COLO829 (cell line): ENCODE results near the gene PNPLA7.
"Not testable (repeated sequence)": the region's sequence is repeated elsewhere in the genome, so short reads cannot be mapped to it uniquely, and the experiment has no call there.

Experiments used
- DNase-seq: peaks from one replicate; pipeline ENCODE4 v3.0.0; 2012; ENCODE audit warnings: low spot score

Gene PNPLA7

DNA sequence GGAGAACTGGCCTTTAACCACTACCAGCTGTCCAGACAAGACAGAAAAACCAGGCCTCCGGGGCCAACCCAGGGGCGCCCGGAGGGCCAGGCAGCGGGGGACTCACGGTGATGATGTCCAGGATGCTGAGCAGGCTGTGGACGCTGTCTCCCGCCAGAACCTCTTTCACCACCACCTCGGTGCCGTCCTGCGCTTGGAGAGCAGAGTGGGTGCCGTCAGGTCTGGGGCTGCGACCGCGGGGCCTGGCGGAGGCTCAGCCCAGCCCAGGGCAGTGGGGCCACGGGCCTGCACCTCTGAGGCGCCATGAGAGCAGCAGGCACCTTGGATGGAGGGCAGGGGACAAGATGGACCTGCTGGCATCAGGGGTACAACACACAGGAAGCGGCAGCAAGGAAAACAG is 9.7 kb downstream of the PNPLA7 start:
- DNase-seq, result no peak

- DNase-seq, result no peak
Measured at GRCh38 chr9:137538058-137538457, 12.1 kb downstream of the PNPLA7 start.

DNA sequence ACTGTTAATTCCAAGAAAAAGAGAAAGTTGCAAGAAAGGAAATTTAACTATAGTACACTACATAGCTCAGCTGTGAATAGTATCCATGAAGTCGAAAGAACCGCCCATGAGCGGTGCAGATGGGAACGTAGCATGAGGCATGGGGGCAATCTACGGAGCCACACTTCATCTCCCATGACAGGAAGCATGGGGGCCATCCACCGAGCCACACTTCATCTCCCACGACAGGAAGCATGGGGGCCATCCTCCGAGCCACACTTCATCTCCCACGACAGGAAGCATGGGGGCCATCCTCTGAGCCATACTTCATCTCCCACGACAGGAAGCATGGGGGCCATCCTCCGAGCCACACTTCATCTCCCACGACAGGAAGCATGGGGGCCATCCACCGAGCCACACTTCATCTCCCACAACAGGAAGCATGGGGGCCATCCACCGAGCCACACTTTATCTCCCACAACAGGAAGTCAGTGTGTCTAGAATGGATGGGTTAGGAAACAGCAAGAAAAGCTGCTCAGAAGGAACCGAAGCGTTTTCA is 13.5 kb downstream of the PNPLA7 start:
- not testable (repeated sequence) for DNase-seq

GRCh38 chr9:137535120-137535428 is 15.1 kb downstream of the PNPLA7 start:
- DNase-seq, result no peak

DNA sequence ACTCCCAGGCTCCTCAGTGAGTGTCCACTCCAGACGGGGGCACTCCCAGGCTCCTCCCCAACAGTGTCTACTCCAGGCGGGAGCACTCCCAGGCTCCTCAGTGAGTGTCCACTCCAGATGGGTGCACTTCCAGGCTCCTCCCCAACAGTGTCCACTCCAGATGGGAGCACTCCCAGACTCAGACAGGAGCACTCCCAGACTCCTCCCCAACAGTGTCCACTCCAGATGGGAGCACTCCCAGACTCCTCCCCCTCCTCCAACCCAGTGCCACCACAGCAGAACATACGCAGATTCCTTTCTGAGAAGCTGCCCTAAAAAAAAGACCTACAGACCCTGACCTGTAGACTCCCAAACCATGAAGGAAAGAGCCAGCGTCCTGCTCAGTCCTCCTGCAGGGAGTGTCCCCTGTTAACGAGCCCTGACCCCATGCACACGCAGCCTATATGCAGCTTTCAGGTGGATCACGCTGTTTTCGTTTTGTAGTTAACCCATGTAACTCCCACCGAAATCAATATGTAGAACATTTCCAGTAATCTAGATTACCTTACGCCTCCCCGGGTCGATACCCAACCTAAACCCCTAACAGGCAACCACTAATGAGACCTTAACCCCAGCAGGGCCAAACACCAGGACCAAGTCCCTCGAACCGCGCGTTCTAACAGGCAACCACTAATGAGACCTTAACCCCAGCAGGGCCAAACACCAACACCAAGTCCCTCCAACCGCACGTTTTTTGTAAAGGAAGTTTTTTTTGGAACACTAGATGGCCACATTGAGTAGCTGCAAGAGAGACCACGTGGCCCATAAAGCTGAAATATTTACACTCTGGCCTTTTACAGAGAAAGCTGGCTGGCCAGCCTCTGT is 15.7 kb downstream of the PNPLA7 start:
- DNase-seq, result peak; percentile 91

DNA sequence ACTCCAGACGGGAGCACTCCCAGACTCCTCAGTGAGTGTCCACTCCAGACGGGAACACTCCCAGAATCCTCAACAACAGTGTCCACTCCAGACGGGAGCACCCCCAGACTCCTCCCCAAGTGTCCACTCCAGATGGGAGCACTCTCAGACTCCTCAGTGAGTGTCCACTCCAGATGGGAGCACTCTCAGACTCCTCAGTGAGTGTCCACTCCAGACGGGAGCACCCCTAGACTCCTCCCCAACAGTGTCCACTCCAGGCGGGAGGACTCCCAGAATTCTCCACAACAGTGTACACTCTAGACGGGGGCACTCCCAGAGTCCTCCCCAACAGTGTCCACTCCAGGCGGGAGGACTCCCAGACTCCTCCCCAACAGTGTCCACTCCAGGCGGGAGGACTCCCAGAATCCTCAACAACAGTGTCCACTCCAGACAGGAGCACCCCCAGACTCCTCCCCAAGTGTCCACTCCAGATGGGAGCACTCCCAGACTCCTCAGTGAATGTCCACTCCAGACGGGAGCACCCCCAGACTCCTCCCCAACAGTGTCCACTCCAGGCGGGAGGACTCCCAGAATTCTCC is 17.2 kb downstream of the PNPLA7 start:
- not testable (repeated sequence) for DNase-seq

DNA sequence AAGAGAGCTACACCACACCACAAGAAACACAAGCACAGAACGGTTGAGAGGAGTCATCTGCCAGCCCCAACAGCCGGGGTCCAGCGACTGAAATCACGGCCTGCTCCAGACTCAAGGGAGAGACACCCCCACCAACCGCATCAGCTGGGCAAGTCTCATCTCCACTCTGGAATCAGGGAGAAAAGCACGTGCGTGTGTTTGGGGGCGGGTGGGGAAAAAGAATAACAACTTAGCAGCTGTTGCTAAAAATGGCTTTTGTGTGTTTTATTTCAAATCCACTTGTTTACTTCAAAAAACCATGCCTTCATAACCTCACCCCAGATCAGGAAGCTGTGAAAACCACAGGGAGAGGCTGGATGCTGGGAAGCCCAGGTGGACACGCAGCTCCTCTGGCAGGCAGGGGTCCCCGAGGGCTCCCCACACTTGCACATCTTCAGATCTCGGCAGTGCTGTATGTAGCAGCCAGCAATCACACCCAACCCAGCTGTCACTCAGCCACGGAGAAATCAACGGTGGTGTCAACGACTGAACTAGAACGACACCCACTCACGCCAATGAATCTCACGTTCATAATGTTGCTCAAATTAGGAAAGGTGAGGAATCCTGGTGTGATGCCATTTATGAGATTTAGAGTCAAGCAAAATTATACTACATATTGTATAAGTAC is 19.0 kb downstream of the PNPLA7 start:
- no peak for DNase-seq

- DNase-seq, result no peak
Measured at GRCh38 chr9:137530331-137530730, 19.9 kb downstream of the PNPLA7 start.

DNA sequence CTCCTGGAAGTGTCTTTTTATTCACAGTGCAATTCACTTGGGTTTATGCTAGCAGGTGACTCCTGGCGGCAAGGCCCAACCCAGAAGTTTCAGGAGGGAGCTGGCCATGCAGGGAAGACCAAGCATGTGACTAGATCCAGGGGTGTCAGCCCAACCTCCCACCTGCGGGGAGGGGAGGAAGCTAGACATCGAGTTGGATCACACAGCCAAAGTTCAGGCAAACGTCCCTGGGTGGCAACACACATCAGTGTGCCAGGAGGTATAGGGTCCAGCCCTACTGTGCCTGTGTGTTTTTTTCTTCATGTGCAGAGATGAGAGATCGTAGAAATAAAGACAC is 25.3 kb downstream of the PNPLA7 start:
- DNase-seq, result no peak

DNA sequence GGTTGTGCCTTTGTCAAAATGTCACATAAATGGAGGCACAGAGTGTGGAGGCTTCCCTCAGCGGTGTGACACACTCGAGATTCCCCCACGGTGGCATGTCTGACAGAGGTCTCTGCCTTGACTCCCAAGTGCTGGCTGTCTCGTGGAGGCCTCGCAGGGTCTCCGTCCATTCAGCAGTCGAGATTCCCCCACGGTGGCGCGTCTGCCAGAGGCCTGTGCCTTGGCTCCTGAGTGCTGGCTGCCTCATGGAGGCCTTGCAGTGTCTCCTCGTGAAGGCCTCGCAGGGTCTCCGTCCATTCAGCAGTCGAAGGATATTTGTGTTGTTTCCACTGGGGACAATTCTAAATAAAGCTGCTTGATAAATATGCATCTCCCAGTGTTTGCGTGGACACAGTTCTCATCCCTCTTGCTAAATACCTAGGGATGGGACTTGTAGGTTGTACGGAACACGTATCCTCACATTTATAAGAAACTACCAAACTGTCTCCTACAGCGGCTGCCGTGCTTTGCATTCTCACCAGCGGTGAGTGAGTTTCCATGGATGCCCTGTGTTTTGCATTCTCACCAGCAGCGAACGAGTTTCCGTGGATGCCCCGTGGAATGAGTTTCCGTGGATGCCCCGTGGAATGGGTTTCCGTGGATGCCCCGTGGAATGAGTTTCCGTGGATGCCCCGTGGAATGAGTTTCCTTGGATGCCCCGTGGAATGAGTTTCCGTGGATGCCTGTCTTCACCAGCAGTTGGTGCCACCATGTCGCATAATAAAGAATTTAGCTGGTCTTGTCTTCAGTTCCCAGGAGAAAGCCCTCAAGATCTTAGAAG is 25.8 kb downstream of the PNPLA7 start:
- no peak for DNase-seq

DNA sequence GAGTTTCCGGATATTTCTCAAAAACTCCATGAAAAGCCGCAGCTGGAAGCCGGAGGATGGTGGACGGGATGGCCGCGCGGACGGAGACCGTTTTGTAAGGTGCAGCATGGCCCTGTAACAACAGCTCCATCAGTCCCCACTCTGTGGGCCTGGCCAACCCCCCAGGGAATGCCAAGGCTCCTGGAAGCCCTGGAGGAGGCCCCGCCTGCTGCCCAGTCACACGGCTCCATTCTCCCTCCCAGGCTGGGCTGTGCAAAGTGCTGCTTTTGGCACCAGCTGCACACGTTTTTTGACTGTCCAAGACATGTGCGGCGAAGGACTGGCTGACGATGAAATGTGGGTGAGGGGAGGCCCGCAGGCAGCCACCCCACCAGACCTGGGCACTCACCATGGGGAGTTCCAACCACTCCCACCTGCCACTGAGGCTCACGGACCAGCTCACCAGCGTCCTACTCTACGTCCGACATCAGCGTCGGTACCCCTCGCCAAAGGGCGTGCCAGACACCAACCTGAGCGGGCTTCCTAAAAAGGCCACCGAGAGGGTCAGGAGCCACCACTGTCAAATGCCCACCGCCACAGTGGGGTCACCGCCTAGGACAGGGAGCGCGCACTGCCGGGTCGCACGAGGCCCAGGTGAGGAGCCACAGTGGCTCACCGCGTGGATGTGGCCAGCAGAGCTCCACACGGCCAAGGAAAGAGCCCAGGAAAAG is 27.3 kb downstream of the PNPLA7 start:
- no peak for DNase-seq

DNA sequence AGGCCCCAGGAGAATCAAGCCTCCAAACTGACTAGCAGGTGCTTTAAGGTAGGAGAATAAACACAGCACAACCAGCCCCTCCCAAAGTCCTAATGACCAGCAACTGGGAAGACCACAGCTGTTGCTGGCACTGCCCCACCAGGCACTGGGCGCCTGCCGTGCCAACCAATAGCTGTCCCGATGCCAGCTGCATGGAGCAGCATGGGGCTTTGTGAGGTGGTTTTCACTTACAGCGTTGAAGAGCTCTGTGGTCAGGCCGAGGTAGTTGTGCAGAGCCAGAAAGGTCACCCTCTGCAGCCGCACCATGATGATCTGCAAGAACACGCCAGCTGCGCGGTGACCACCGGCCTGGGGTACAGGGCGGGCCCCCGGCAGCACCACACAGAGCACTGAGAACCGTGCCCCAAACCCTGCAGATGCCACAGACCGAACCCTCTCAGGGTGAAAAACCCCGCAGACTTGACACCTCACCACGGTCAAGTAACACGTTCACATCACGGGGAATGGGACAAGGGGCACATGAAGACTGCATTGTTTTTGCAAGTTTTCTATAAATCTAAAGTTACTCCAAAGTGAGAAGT is 28.7 kb downstream of the PNPLA7 start:
- no peak for DNase-seq

- DNase-seq, result no peak
Measured at GRCh38 chr9:137520614-137521404, 29.4 kb downstream of the PNPLA7 start.

DNA sequence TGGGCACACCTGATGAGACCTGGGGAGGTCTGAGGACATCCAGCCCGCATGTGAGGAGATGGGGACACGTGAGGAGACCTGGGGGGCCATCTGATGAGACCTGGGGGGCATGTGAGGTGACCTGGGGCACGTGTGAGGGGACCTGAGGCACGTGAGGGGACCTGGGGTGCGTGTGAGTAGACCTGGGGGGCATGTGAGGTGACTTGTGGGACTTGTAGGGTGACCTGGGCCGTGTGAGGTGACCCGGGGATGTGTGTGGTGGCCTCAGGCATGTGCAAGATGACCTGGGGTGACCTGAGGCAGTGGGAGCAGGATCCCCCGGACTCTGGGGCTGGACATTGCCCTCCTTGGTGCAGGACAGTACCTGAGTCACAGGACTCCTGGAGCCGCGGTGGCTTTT is 30.6 kb downstream of the PNPLA7 start:
- no peak for DNase-seq

DNA sequence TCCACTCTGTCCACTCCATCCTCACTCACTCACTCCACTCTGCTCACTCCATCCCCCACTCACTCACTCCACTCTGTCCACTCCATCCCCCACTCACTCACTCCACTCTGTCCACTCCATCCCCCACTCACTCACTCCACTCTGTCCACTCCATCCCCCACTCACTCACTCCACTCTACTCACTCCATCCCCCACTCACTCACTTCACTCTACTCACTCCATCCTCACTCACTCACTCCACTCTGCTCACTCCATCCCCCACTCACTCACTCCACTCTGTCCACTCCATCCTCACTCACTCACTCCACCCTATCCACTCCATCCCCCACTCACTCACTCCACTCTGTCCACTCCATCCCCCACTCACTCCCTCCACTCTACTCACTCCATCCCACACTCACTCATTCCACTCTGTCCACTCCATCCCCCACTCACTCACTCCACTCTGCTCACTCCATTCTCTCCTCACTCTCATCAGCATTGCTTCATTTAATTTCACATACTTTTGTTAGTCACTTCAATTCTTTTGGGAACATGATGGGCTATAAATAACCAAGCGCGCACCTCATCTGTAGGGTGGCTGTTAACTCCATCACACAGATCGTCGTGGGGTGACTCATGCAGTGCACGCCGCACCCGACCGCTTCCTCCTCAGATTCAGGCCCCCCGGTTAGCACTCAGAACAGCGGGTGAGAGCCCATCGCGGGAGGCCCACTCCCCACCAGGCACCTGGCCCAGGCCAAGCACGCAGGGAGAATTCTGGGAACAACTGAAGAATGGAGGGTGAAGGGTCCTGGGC is 31.3 kb downstream of the PNPLA7 start:
- DNase-seq, result not testable (repeated sequence)

- no peak for DNase-seq
Measured at GRCh38 chr9:137516144-137516917, 33.9 kb downstream of the PNPLA7 start.

DNA sequence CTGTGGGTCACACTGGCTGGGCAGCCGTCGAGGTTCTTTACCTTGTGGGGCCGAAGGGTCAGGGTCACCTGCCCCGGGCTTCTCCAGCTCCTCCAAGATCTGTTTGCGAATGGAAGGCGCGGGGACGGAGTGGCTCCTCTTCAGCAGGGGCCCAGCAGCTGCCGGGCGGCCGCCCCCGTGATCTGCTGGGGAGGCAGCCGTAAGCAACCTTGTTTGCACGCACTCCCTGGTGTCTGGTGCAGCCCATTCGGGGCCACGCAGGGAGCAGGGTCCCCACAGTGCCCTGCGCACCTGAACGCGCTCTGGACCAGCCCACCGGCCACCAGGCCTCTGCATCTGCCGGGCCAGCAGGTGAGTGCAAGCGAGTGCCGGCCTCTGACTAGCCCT is 34.9 kb downstream of the PNPLA7 start:
- no peak for DNase-seq

DNA sequence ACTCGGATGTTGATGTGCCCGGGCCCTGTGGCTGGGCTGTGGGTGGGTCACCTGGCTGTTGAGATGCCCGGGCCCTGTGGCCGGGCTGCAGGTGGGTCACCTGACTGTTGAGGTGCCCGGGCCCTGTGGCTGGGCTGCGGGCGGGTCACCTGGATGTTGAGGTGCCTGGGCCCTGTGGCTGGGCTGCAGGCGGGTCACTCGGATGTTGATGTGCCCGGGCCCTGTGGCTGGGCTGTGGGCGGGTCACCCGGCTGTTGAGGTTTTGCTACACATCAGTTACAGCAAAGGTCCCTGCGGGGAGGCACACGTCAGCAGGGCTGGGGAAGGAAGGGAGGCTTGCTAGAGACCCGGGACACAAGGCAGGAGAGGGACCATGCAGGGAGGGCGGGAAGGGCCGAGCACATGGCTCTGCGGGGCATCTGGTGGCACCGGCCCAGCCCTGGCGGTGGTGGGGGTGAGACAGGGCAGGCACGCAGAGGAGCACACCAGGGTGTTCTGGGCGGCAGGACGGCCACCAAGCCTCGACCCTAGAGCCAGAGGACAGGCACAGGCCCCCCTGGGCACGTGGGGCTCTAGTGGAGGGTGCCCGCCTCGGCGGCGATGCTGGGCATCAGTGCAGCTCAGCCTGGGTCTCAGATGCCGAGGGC is 35.4 kb downstream of the PNPLA7 start:
- no peak for DNase-seq
